IMR-90 (cell line): ENCODE measurements around the gene UNC93B1.

Experiments
- ELK1 ChIP-seq: fragments of 150-350 bp; IDR thresholded peaks from 2 replicates; pipeline ENCODE4 v1.6.1; 2016; ENCODE audit warnings: low read depth, mild to moderate bottlenecking, low read length, moderate library complexity, borderline replicate concordance
- MAFK ChIP-seq: IDR thresholded peaks from 2 replicates; pipeline ENCODE4 v1.6.1; 2012; ENCODE audit warnings: low read depth, low read length, improper control_type of control experiment
- MXI1 ChIP-seq: IDR thresholded peaks from 2 replicates; pipeline ENCODE4 v1.6.1; 2012; ENCODE audit warnings: low read depth, mild to moderate bottlenecking, low read length, moderate library complexity, borderline replicate concordance
- RAD21 ChIP-seq: IDR thresholded peaks from 2 replicates; pipeline ENCODE4 v1.6.1; 2012; ENCODE audit warnings: low read length, improper control_type of control experiment
- TF ChIP-seq, protein P1 (sequence below): conservative IDR thresholded peaks from 2 replicates; pipeline ENCODE4 v1.5.1; 2012; ENCODE audit warnings: mild to moderate bottlenecking, low read depth, low read length, improper control_type of control experiment

GRCh38 chr11:68002938-68003845, 705 bp downstream of the UNC93B1 start:
- TF ChIP-seq RAD21 (no peak), ELK1 (no peak), MXI1 (no peak), MAFK (no peak)
- TF ChIP-seq, protein P1, sequence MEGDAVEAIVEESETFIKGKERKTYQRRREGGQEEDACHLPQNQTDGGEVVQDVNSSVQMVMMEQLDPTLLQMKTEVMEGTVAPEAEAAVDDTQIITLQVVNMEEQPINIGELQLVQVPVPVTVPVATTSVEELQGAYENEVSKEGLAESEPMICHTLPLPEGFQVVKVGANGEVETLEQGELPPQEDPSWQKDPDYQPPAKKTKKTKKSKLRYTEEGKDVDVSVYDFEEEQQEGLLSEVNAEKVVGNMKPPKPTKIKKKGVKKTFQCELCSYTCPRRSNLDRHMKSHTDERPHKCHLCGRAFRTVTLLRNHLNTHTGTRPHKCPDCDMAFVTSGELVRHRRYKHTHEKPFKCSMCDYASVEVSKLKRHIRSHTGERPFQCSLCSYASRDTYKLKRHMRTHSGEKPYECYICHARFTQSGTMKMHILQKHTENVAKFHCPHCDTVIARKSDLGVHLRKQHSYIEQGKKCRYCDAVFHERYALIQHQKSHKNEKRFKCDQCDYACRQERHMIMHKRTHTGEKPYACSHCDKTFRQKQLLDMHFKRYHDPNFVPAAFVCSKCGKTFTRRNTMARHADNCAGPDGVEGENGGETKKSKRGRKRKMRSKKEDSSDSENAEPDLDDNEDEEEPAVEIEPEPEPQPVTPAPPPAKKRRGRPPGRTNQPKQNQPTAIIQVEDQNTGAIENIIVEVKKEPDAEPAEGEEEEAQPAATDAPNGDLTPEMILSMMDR, result no peak
